Kidney (tissue), 14 donors: ENCODE results near the gene LTBP4. TPM values are rescaled to one million over a fixed set of nuclear protein-coding genes. Genes with fewer than 3 reads are reported as not detected.

Experiments
- DNase-seq, 5 donors: peaks; one replicate each; pipeline ENCODE4 v3.0.0-alpha.2; 2013 to 2020
- FAIRE-seq: peaks from 2 replicates; lab custom pipeline; 2012; peaks lifted over from hg19 to GRCh38; lab: Jason Lieb, UNC
- H3K27ac ChIP-seq, 2 donors: one replicate each; pipeline ENCODE4 v1.7.0; 2013; ENCODE audit warnings: low read depth in 2 of 2, low read length in 2 of 2, inconsistent platforms in 1 of 2
- H3K27me3 ChIP-seq: one replicate; pipeline ENCODE4 v1.7.1; 2013; ENCODE audit warnings: low read length, inconsistent platforms; ENCODE audit not compliant: control insufficient read depth, insufficient read depth
- H3K36me3 ChIP-seq, 3 donors: one replicate each; pipeline versions ENCODE4 v1.7.0 to v1.7.1; 2013; ENCODE audit warnings: low read length in 3 of 3, control low read depth in 1 of 3, inconsistent platforms in 1 of 3; ENCODE audit not compliant: insufficient read depth in 3 of 3, control insufficient read depth in 2 of 3
- H3K4me1 ChIP-seq, 3 donors: one replicate each; pipeline versions ENCODE4 v1.7.0 to v1.7.1; 2013; ENCODE audit warnings: low read length in 3 of 3, inconsistent platforms in 1 of 3, low read depth in 1 of 3; ENCODE audit not compliant: control insufficient read depth in 2 of 3, insufficient read depth in 2 of 3
- H3K4me3 ChIP-seq, 3 donors: one replicate each; pipeline versions ENCODE4 v1.7.0 to v1.8.1; 2013; ENCODE audit warnings: low read length in 3 of 3, control low read depth in 1 of 3, inconsistent platforms in 1 of 3
- H3K9ac ChIP-seq, 3 donors: one replicate each; pipeline versions ENCODE4 v1.7.0 to v1.7.1; 2013; ENCODE audit warnings: low read length in 3 of 3, control low read depth in 1 of 3, inconsistent platforms in 1 of 3
- H3K9me3 ChIP-seq, 3 donors: one replicate each; pipeline versions ENCODE4 v1.7.0 to v1.7.1; 2013; ENCODE audit warnings: low read length in 3 of 3, control low read depth in 1 of 3, inconsistent platforms in 1 of 3; ENCODE audit not compliant: control insufficient read depth in 2 of 3, insufficient read depth in 1 of 3
- intact Hi-C: fragments of 100-400 bp; cut with DNase I; formaldehyde crosslinking; loops from one replicate; pipeline ENCODE4 v1.11.1; 2022
- polyA plus RNA-seq: library from polyadenylated mRNA; stranded (reverse); fragments of 350-450 nt; fragmentation: Illumina TruSeq; extraction: RNeasy Lipid Tissue Mini Kit (QIAGEN cat#74804); gene quantifications from one replicate; pipeline ENCODE4 v1.2.3, GENCODE V29; 2014; ENCODE audit warnings: low read depth, low replicate concordance; ENCODE audit not compliant: insufficient read depth
- total RNA-seq: library from RNA; stranded (reverse); fragmentation: NEBNext Ultra II Directional; extraction: Animal tissue kit (Norgen Biotek cat#: 25700); gene quantifications from one replicate; pipeline ENCODE4 v1.2.1, GENCODE V29; 2021
- TF ChIP-seq, protein P1 (sequence below): IDR thresholded peaks from 3 replicates; pipeline ENCODE4 v1.5.1; 2012; ENCODE audit warnings: mild to moderate bottlenecking, moderate library complexity, borderline replicate concordance; ENCODE audit not compliant: insufficient read depth; ENCODE audit errors: extremely low read depth
- donor health status: control.
- donor health status: control.
- donor health status: control.
- donor health status: control.
- donor health status: control.
- donor health status: DM: yes; HTN: yes; CAD: no.
- donor health status: Normal renal cell carcinoma (clear cell type).

Gene LTBP4
- total and polyA plus RNA-seq, 2 donors from 2014 or later = 52.1 to 155 TPM

- intact Hi-C loops = no loop called here
- H3K27me3 ChIP-seq = no peaks in the 10 kb centered on the region
- FAIRE-seq (no peak), DNase-seq (no peak)
- no peak overlapping the region for H3K4me3 ChIP-seq
- TF ChIP-seq, protein P1, sequence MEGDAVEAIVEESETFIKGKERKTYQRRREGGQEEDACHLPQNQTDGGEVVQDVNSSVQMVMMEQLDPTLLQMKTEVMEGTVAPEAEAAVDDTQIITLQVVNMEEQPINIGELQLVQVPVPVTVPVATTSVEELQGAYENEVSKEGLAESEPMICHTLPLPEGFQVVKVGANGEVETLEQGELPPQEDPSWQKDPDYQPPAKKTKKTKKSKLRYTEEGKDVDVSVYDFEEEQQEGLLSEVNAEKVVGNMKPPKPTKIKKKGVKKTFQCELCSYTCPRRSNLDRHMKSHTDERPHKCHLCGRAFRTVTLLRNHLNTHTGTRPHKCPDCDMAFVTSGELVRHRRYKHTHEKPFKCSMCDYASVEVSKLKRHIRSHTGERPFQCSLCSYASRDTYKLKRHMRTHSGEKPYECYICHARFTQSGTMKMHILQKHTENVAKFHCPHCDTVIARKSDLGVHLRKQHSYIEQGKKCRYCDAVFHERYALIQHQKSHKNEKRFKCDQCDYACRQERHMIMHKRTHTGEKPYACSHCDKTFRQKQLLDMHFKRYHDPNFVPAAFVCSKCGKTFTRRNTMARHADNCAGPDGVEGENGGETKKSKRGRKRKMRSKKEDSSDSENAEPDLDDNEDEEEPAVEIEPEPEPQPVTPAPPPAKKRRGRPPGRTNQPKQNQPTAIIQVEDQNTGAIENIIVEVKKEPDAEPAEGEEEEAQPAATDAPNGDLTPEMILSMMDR = no peak
- H3K27ac ChIP-seq = no peak overlapping the region
- no peaks in the 10 kb centered on the region for H3K9me3 ChIP-seq
- H3K36me3 ChIP-seq = peaks cover 0 to 19% (median 4%) of the 10 kb centered on the region in 3 donors
- no peaks in the 10 kb centered on the region for H3K4me1 ChIP-seq
- no peak overlapping the region for H3K9ac ChIP-seq
Measured at GRCh38 chr19:40585241-40585981, 15.8 kb upstream of the LTBP4 start.

DNA sequence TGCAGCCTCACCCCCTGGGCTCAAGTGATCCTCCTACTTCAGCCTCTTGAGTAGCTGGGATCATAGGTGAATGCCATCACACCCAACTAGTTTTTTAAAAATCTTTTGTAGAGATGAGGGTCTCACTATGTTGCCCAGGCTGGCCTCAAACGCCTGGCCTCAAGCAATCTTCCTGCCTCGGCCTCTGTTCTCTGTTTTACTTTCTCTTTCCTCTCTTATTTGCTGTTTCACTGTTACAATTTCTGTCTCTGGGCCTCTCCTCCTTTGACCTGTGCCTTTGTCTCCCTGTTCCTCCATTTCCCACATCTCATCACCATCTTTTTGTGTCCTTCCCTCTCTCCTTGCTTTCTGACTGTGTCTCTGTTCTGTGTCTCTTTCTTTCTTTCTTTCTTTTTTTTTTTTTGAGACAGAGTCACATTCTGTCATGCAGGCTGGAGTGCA is 15.2 kb upstream of the LTBP4 start:
- Histone ChIP-seq H3K4me3 (no peak overlapping the region), H3K9ac (no peak overlapping the region), H3K36me3 (peaks cover 0 to 19% (median 2%) of the 10 kb centered on the region in 3 donors), H3K4me1 (no peaks in the 10 kb centered on the region), H3K9me3 (no peaks in the 10 kb centered on the region), H3K27ac (no peak overlapping the region), H3K27me3 (no peaks in the 10 kb centered on the region)
- intact Hi-C loops = no loop called here
- no peak for DNase-seq
- TF ChIP-seq, protein P1 = no peak
- no peak for FAIRE-seq

- H3K36me3 ChIP-seq = peaks cover 0 to 15% (median 2%) of the 10 kb centered on the region in 3 donors
- H3K27ac ChIP-seq = no peak overlapping the region
- H3K4me3 ChIP-seq = no peak overlapping the region
- TF ChIP-seq, protein P1 = no peak
- intact Hi-C loops = no loop called here
- DNase-seq (peak in 1 of 5 donors; percentile 52), FAIRE-seq (no peak)
- H3K27me3 ChIP-seq = no peaks in the 10 kb centered on the region
- no peaks in the 10 kb centered on the region for H3K4me1 ChIP-seq
- H3K9ac ChIP-seq = no peak overlapping the region
- H3K9me3 ChIP-seq = no peaks in the 10 kb centered on the region
Measured at GRCh38 chr19:40586611-40587010, 14.6 kb upstream of the LTBP4 start.
